ENCODE data around the gene DMBT1. TPM values are rescaled to one million over a fixed set of nuclear protein-coding genes. Genes with fewer than 3 reads are reported as not detected.

The DMBT1 gene
- total RNA-seq, 1 experiment from 2014 or later: 0.62 TPM

DNA sequence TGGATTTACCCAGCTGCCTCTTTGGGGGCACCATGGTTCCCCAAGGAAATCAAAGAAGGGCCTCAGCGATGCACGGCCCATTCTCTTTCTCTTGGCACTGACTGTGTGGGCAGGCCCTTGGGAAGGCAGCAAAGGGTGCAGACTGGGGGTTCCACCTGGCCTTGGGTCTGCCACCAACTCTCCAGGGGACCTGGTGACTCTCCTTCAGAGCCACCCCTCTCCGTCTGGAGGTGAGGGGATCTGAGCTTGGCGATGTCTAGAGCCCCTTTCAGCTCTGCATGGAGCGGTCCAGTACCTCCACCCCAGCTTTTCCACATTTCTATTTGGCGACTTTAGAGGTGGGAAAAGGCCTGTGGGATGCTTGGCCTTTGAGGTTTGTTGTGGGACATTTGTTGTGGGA is 70.0 kb downstream of the DMBT1 start:
- Histone ChIP-seq H3K9me3 (ENCODE audit: low read length) (no peaks in the 10 kb centered on the region), H3F3A (ENCODE audit: low read length, unreplicated experiment) (no peaks in the 10 kb centered on the region)
- TF ChIP-seq EZH2 (IDR thresholded peaks at IDR 0.05; ENCODE audit: low read length, unreplicated experiment) (no peak), EZH2phosphoT487 (IDR thresholded peaks at IDR 0.05; ENCODE audit: borderline replicate concordance, low read length) (no peak)
- TF ChIP-seq, protein P1, sequence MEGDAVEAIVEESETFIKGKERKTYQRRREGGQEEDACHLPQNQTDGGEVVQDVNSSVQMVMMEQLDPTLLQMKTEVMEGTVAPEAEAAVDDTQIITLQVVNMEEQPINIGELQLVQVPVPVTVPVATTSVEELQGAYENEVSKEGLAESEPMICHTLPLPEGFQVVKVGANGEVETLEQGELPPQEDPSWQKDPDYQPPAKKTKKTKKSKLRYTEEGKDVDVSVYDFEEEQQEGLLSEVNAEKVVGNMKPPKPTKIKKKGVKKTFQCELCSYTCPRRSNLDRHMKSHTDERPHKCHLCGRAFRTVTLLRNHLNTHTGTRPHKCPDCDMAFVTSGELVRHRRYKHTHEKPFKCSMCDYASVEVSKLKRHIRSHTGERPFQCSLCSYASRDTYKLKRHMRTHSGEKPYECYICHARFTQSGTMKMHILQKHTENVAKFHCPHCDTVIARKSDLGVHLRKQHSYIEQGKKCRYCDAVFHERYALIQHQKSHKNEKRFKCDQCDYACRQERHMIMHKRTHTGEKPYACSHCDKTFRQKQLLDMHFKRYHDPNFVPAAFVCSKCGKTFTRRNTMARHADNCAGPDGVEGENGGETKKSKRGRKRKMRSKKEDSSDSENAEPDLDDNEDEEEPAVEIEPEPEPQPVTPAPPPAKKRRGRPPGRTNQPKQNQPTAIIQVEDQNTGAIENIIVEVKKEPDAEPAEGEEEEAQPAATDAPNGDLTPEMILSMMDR (conservative IDR thresholded peaks at IDR 0.05; ENCODE audit: low read depth, low read length): no peak

GRCh38 chr10:122632031-122632430 is 71.5 kb downstream of the DMBT1 start:
- Histone ChIP-seq H3K9ac (ENCODE audit: low read length) (no peak overlapping the region), H3K27ac (ENCODE audit: low read length) (no peak overlapping the region), H3K27me3 (ENCODE audit: low read length) (no peaks in the 10 kb centered on the region), H3K79me2 (ENCODE audit: low read length) (no peaks in the 10 kb centered on the region), H3K9me2 (replicated peaks; ENCODE audit: low read length) (no peaks in the 10 kb centered on the region), H2AFZ (ENCODE audit: low read length) (no peak overlapping the region), H3K36me3 (ENCODE audit: low read depth, low read length) (no peaks in the 10 kb centered on the region), H3K4me3 (ENCODE audit: low read length) (no peak overlapping the region), H3K4me1 (ENCODE audit: insufficient read depth, low read length) (no peaks in the 10 kb centered on the region), H3K9me3 (ENCODE audit: low read length) (no peaks in the 10 kb centered on the region), H3K4me2 (ENCODE audit: low read length) (no peak overlapping the region), H3F3A (ENCODE audit: low read length, unreplicated experiment) (no peaks in the 10 kb centered on the region), H4K20me1 (ENCODE audit: low read length) (no peaks in the 10 kb centered on the region)
- no TSS peak for BruUV-seq (replicated peaks)
- intact Hi-C loops (cut with micrococcal nuclease): no loop called here
- ATAC-seq: no peak
- ChIA-PET POLR2A (ENCODE audit: unreplicated experiment) (no interaction called here), CTCF (no interaction called here)
- TF ChIP-seq EZH2phosphoT487 (IDR thresholded peaks at IDR 0.05; ENCODE audit: borderline replicate concordance, low read length) (no peak), EZH2 (IDR thresholded peaks at IDR 0.05; ENCODE audit: low read length, unreplicated experiment) (no peak)
- DNase-seq: no peak

More for the DNA sequence above, 70.0 kb downstream of the DMBT1 start:
- no peak overlapping the region for H3K9ac ChIP-seq (ENCODE audit: low read length)
- no peaks in the 10 kb centered on the region for H3K27me3 ChIP-seq (ENCODE audit: low read length)
- H3K79me2 ChIP-seq (ENCODE audit: low read length): no peaks in the 10 kb centered on the region
- intact Hi-C loops (cut with micrococcal nuclease): no loop called here
- no peak overlapping the region for H3K27ac ChIP-seq (ENCODE audit: low read length)
- no TSS peak for BruUV-seq (replicated peaks)
- H2AFZ ChIP-seq (ENCODE audit: low read length): no peak overlapping the region
- ChIA-PET POLR2A (ENCODE audit: unreplicated experiment) (no interaction called here), CTCF (no interaction called here)
- H3K4me1 ChIP-seq (ENCODE audit: insufficient read depth, low read length): no peaks in the 10 kb centered on the region
- no peaks in the 10 kb centered on the region for H4K20me1 ChIP-seq (ENCODE audit: low read length)
- no peaks in the 10 kb centered on the region for H3K36me3 ChIP-seq (ENCODE audit: low read depth, low read length)
- H3K4me2 ChIP-seq (ENCODE audit: low read length): no peak overlapping the region
- ATAC-seq (no peak), DNase-seq (no peak)
- H3K4me3 ChIP-seq (ENCODE audit: low read length): no peak overlapping the region
- H3K9me2 ChIP-seq (replicated peaks; ENCODE audit: low read length): no peaks in the 10 kb centered on the region

- no peak overlapping the region for H3K4me2 ChIP-seq (ENCODE audit: low read length)
- POLR2A ChIA-PET (ENCODE audit: unreplicated experiment): no interaction called here
- CTCF ChIA-PET: no interaction called here
- intact Hi-C loops (cut with micrococcal nuclease): no loop called here
- no peaks in the 10 kb centered on the region for H3F3A ChIP-seq (ENCODE audit: low read length, unreplicated experiment)
- TF ChIP-seq EZH2phosphoT487 (IDR thresholded peaks at IDR 0.05; ENCODE audit: borderline replicate concordance, low read length): no peak
- no peak for TF ChIP-seq EZH2 (IDR thresholded peaks at IDR 0.05; ENCODE audit: low read length, unreplicated experiment)
- TF ChIP-seq, protein P1 (conservative IDR thresholded peaks at IDR 0.05; ENCODE audit: low read depth, low read length): no peak
- no peaks in the 10 kb centered on the region for H3K79me2 ChIP-seq (ENCODE audit: low read length)
- no peak overlapping the region for H2AFZ ChIP-seq (ENCODE audit: low read length)
- no peaks in the 10 kb centered on the region for H3K36me3 ChIP-seq (ENCODE audit: low read depth, low read length)
- no TSS peak for BruUV-seq (replicated peaks)
- H3K9me2 ChIP-seq (replicated peaks; ENCODE audit: low read length): no peaks in the 10 kb centered on the region
- no peak overlapping the region for H3K27ac ChIP-seq (ENCODE audit: low read length)
- ATAC-seq (no peak), DNase-seq (no peak)
- no peak overlapping the region for H3K9ac ChIP-seq (ENCODE audit: low read length)
- H3K27me3 ChIP-seq (ENCODE audit: low read length): no peaks in the 10 kb centered on the region
- no peaks in the 10 kb centered on the region for H3K9me3 ChIP-seq (ENCODE audit: low read length)
- no peaks in the 10 kb centered on the region for H3K4me1 ChIP-seq (ENCODE audit: insufficient read depth, low read length)
- no peaks in the 10 kb centered on the region for H4K20me1 ChIP-seq (ENCODE audit: low read length)
- H3K4me3 ChIP-seq (ENCODE audit: low read length): no peak overlapping the region
These were observed 72.0 kb downstream of the DMBT1 start for GRCh38 chr10:122632576-122632975.

All from PC-3 (cell line).